ENCODE data around the gene LITAF. TPM values are rescaled to one million over a fixed set of nuclear protein-coding genes. Genes with fewer than 3 reads are reported as not detected.

LITAF gene
- total RNA-seq, 1 donor from 2014 or later = 47.6 TPM

DNA sequence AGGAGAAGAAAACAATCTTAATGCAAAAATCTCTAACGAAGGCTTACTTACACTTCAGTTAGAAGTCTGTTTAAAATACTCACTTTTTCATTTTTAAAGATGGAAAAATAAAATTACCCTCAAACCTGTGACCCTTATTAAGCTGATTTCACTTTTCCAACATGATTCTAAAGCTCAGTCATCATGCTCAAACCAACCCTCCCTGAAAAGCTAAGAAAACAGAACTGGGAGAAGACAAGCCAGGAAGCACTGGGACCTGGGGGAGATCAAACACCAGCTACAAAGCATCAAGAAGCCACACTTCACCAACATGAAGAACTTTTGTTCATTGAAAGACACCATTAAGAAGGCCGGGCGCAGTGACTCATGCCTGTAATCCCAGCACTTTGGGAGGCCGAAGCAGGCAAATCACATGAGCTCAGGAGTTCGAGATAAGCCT lies 88.8 kb downstream of the LITAF start:
- no peaks in the 10 kb centered on the region for H3K36me3 Mint-ChIP-seq (ENCODE audit: insufficient read depth)
- TF ChIP-seq, protein P1, sequence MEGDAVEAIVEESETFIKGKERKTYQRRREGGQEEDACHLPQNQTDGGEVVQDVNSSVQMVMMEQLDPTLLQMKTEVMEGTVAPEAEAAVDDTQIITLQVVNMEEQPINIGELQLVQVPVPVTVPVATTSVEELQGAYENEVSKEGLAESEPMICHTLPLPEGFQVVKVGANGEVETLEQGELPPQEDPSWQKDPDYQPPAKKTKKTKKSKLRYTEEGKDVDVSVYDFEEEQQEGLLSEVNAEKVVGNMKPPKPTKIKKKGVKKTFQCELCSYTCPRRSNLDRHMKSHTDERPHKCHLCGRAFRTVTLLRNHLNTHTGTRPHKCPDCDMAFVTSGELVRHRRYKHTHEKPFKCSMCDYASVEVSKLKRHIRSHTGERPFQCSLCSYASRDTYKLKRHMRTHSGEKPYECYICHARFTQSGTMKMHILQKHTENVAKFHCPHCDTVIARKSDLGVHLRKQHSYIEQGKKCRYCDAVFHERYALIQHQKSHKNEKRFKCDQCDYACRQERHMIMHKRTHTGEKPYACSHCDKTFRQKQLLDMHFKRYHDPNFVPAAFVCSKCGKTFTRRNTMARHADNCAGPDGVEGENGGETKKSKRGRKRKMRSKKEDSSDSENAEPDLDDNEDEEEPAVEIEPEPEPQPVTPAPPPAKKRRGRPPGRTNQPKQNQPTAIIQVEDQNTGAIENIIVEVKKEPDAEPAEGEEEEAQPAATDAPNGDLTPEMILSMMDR (IDR thresholded peaks at IDR 0.05; ENCODE audit: unreplicated experiment) = no peak
- no peak for DNase-seq (ENCODE audit: low spot score, unreplicated experiment)
- H3K9me3 Mint-ChIP-seq (ENCODE audit: low read depth) = peaks cover under 1% of the 10 kb centered on the region
- H3K4me1 Mint-ChIP-seq (ENCODE audit: low read depth) = peaks cover 17% of the 10 kb centered on the region
- peak overlapping the region; percentile 59 for H3K27ac Mint-ChIP-seq
- H3K27me3 Mint-ChIP-seq = no peaks in the 10 kb centered on the region
- no peak overlapping the region for H3K4me3 Mint-ChIP-seq (ENCODE audit: low read depth)

Other genes starting within 250 kb of the LITAF start
- gene RMI2, start 241.5 kb downstream of the LITAF start, total RNA-seq = 32.5 and 33.6 TPM in 2 replicates
- gene SNN, start 81.5 kb upstream of the LITAF start, total RNA-seq = 80.6 and 80.9 TPM in 2 replicates
- 24.9 and 30.8 TPM in 2 replicates for gene TXNDC11, start 155.9 kb upstream of the LITAF start, total RNA-seq
- 63.9 and 68.7 TPM in 2 replicates for gene ZC3H7A, start 210.3 kb upstream of the LITAF start, total RNA-seq

All from progenitor cell of endocrine pancreas (in vitro differentiated cells).